HG03558 (cell line): ENCODE measurements around the gene UEVLD.

ENCODE experiments used
- ATAC-seq: cut with Tn5 transposase; IDR thresholded peaks from one replicate; pipeline ENCODE4 v1.9.1; 2021; ENCODE audit warnings: moderate number of reproducible peaks; ENCODE audit not compliant: unreplicated experiment; ENCODE audit errors: extremely low read depth

Gene UEVLD

GRCh38 chr11:18590571-18590970 lies 2.0 kb upstream of the UEVLD start:
- ATAC-seq, result no peak

- no peak for ATAC-seq
Measured at GRCh38 chr11:18581825-18582224, 6.7 kb downstream of the UEVLD start.

GRCh38 chr11:18580113-18580766 lies 8.3 kb downstream of the UEVLD start:
- no peak for ATAC-seq

GRCh38 chr11:18578975-18579598 lies 9.4 kb downstream of the UEVLD start:
- no peak for ATAC-seq

- ATAC-seq, result no peak
Measured at GRCh38 chr11:18575361-18575760, 13.2 kb downstream of the UEVLD start.

- ATAC-seq, result no peak
Measured at GRCh38 chr11:18567081-18567480, 21.5 kb downstream of the UEVLD start.

- no peak for ATAC-seq
Measured at GRCh38 chr11:18566406-18566805, 22.1 kb downstream of the UEVLD start.

GRCh38 chr11:18564149-18564548 lies 24.4 kb downstream of the UEVLD start:
- no peak for ATAC-seq

GRCh38 chr11:18563090-18563730 lies 25.3 kb downstream of the UEVLD start:
- ATAC-seq, result no peak

- no peak for ATAC-seq
Measured at GRCh38 chr11:18548001-18548400, 40.5 kb downstream of the UEVLD start.

GRCh38 chr11:18540207-18541009 lies 48.1 kb downstream of the UEVLD start:
- ATAC-seq, result no peak

- ATAC-seq, result no peak
Measured at GRCh38 chr11:18536209-18536608, 52.3 kb downstream of the UEVLD start.

- no peak for ATAC-seq
Measured at GRCh38 chr11:18534245-18534644, 54.3 kb downstream of the UEVLD start.

- no peak for ATAC-seq
Measured at GRCh38 chr11:18533365-18533764, 55.2 kb downstream of the UEVLD start.

GRCh38 chr11:18527512-18527911 lies 61.0 kb downstream of the UEVLD start:
- no peak for ATAC-seq

- peak; percentile 76 for ATAC-seq
Measured at GRCh38 chr11:18526521-18527296, 61.8 kb downstream of the UEVLD start, which contains the start of gene TSG101. Gene TSG101 (minus strand): TSS chr11:18526942. CDS start chr11:18526816, 126 bp downstream.

GRCh38 chr11:18526130-18526520 lies 62.4 kb downstream of the UEVLD start:
- ATAC-seq, result peak; percentile 2

GRCh38 chr11:18524248-18524647 lies 64.3 kb downstream of the UEVLD start:
- no peak for ATAC-seq

GRCh38 chr11:18523084-18523483 lies 65.5 kb downstream of the UEVLD start:
- ATAC-seq, result no peak

GRCh38 chr11:18522388-18522787 lies 66.1 kb downstream of the UEVLD start:
- ATAC-seq, result no peak
